ENCODE measurements around the gene KIAA1328. TPM values are rescaled to one million over a fixed set of nuclear protein-coding genes. Genes with fewer than 3 reads are reported as not detected.

Gene KIAA1328
- total RNA-seq, 1 donor from 2014 or later = 10.7 TPM

DNA sequence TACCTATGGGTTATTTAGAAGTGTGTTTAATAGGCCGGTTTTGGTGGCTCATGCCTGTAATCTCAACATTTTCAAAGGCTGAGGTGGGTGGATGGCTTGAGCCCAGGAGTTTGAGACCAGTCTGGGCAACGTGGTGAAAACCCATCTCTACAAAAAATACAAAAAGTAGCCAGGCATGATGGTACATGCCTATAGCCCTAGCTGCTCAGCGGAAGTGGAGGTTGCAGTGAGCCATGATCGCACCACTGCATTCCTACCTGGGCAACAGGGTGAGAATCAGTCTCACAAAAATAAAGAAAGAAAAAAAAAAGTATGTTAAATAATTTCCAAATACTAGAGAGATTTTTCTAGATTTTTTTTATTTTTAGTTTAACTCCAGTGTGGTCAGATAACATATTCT lies 316.0 kb downstream of the KIAA1328 start:
- no peak for DNase-seq (ENCODE audit: extremely low spot score, unreplicated experiment)
- TF ChIP-seq, protein P1, sequence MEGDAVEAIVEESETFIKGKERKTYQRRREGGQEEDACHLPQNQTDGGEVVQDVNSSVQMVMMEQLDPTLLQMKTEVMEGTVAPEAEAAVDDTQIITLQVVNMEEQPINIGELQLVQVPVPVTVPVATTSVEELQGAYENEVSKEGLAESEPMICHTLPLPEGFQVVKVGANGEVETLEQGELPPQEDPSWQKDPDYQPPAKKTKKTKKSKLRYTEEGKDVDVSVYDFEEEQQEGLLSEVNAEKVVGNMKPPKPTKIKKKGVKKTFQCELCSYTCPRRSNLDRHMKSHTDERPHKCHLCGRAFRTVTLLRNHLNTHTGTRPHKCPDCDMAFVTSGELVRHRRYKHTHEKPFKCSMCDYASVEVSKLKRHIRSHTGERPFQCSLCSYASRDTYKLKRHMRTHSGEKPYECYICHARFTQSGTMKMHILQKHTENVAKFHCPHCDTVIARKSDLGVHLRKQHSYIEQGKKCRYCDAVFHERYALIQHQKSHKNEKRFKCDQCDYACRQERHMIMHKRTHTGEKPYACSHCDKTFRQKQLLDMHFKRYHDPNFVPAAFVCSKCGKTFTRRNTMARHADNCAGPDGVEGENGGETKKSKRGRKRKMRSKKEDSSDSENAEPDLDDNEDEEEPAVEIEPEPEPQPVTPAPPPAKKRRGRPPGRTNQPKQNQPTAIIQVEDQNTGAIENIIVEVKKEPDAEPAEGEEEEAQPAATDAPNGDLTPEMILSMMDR (IDR thresholded peaks at IDR 0.05) = no peak
- H3K27me3 Mint-ChIP-seq (ENCODE audit: unreplicated experiment) = no peaks in the 10 kb centered on the region
- peaks cover 3% of the 10 kb centered on the region for H3K9me3 Mint-ChIP-seq (ENCODE audit: unreplicated experiment)
- H3K4me1 Mint-ChIP-seq (ENCODE audit: unreplicated experiment) = no peaks in the 10 kb centered on the region
- H3K27ac Mint-ChIP-seq (ENCODE audit: unreplicated experiment) = no peak overlapping the region
- H3K4me3 Mint-ChIP-seq (ENCODE audit: unreplicated experiment) = no peak overlapping the region
- peaks cover 2% of the 10 kb centered on the region for H3K36me3 Mint-ChIP-seq (ENCODE audit: unreplicated experiment)

DNA sequence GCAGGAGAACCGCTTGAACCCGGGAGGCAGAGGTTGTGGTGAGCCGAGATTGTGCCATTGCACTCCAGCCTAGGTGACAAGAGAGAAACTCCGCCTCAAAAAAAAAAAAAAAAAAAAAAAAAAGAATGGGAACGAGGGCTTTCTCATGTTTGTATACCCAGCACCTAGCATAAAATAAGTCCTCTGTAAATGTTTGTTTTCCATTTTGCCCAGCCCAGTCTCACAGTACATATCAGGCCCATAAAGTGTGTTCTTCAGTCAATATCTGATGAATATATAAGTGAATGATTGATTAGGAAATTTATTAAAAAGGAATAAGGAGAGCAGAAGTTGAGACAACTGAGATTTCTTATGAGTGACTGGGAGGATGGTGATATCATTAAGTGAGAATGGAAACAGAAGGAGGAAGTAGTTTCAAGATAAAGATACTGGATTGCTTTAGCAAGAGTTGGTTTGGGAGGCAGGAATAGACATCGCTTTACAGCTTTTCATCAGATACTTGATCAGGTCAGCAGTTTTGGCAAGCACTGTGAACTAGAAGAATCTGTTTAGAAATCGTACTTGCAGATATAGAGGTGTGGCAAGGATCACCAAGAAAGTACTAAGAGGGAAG lies 327.5 kb downstream of the KIAA1328 start:
- Mint-ChIP-seq H3K27me3 (ENCODE audit: unreplicated experiment) (no peaks in the 10 kb centered on the region), H3K36me3 (ENCODE audit: unreplicated experiment) (no peaks in the 10 kb centered on the region), H3K9me3 (ENCODE audit: unreplicated experiment) (no peaks in the 10 kb centered on the region), H3K4me3 (ENCODE audit: unreplicated experiment) (no peak overlapping the region), H3K27ac (ENCODE audit: unreplicated experiment) (no peak overlapping the region), H3K4me1 (ENCODE audit: unreplicated experiment) (no peaks in the 10 kb centered on the region)
- TF ChIP-seq, protein P1 (IDR thresholded peaks at IDR 0.05) = no peak
- DNase-seq (ENCODE audit: extremely low spot score, unreplicated experiment) = no peak

DNA sequence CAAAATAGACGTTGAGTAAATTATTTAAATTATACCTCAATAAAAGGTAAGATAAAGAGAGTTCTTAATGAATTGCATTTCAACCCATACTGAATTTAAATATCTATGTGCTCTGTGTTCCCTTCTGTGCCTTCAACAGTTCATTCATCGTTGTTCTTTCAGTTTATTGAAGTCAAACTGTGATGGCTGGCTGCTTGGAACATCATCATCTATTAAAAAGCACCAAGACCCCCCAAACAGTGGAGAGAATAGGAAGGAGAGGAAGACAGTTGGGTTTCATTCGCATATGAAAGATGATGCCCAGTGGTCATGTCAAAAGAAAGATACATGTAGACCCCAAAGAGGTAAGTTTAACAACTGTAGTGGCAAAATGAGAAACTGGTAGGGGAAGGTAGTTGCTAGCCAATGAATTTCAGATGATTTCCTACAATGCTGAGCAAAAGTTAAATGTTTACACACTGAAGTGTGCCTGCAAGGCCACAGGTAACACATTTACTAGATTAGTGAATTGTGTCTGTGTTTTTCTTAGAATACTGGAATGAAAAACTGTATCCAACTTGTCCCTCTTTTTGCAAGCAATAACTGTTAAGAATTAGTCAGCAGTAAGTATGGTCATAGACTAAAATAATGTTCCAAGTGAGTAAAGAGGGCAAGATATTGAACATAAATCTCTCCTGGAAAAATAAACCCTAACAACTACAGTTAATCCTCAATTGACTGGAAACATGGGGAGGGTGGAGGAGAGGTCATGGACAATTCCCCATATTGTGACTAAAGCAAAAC lies 331.3 kb downstream of the KIAA1328 start:
- H3K9me3 Mint-ChIP-seq (ENCODE audit: unreplicated experiment) = no peaks in the 10 kb centered on the region
- no peaks in the 10 kb centered on the region for H3K36me3 Mint-ChIP-seq (ENCODE audit: unreplicated experiment)
- no peak overlapping the region for H3K27ac Mint-ChIP-seq (ENCODE audit: unreplicated experiment)
- H3K4me3 Mint-ChIP-seq (ENCODE audit: unreplicated experiment) = no peak overlapping the region
- no peaks in the 10 kb centered on the region for H3K27me3 Mint-ChIP-seq (ENCODE audit: unreplicated experiment)
- TF ChIP-seq, protein P1 (IDR thresholded peaks at IDR 0.05) = no peak
- no peak for DNase-seq (ENCODE audit: extremely low spot score, unreplicated experiment)
- H3K4me1 Mint-ChIP-seq (ENCODE audit: unreplicated experiment) = no peaks in the 10 kb centered on the region

DNA sequence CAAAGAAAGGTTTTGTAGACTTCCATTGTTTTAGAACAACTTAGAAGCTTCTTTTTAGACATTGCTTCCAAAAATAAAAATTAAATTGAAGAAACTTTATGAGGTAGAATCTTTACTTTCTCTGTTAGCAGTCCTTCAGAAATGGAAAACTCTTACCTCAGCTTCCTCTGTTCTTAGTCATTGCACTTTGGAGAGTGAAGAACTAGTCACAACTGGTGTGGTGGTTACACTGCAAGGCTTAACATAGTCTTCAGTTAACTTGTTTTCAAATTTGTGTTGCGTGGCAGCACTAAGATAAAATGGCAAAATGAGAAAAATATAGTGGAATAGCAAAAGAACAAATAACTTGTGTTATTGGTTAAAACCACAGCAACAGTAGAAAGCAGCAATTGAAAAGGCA lies 332.6 kb downstream of the KIAA1328 start:
- DNase-seq (ENCODE audit: extremely low spot score, unreplicated experiment) = no peak
- Mint-ChIP-seq H3K9me3 (ENCODE audit: unreplicated experiment) (no peaks in the 10 kb centered on the region), H3K4me1 (ENCODE audit: unreplicated experiment) (no peaks in the 10 kb centered on the region), H3K4me3 (ENCODE audit: unreplicated experiment) (no peak overlapping the region), H3K27me3 (ENCODE audit: unreplicated experiment) (no peaks in the 10 kb centered on the region), H3K36me3 (ENCODE audit: unreplicated experiment) (no peaks in the 10 kb centered on the region), H3K27ac (ENCODE audit: unreplicated experiment) (no peak overlapping the region)
- TF ChIP-seq, protein P1 (IDR thresholded peaks at IDR 0.05) = no peak

DNA sequence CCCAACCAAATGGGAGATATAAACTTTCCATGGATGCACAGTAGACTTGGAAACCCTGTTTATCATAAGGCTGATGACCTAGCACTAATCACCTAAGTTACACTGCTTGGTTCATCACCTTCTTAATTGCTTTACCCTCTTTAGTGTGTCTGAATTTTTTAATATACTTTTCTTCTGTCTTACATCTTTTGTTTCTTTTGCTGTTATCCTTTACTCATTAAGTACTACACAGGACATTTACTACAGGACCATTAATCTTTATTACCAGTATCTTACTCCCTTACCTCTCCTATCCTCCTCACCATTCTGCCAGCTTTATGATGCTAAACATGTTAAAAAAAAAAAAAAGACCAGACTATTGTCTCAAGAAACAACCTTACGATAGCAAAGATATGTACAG lies 333.6 kb downstream of the KIAA1328 start:
- H3K36me3 Mint-ChIP-seq (ENCODE audit: unreplicated experiment) = no peaks in the 10 kb centered on the region
- no peaks in the 10 kb centered on the region for H3K9me3 Mint-ChIP-seq (ENCODE audit: unreplicated experiment)
- H3K27me3 Mint-ChIP-seq (ENCODE audit: unreplicated experiment) = no peaks in the 10 kb centered on the region
- H3K4me1 Mint-ChIP-seq (ENCODE audit: unreplicated experiment) = no peaks in the 10 kb centered on the region
- DNase-seq (ENCODE audit: extremely low spot score, unreplicated experiment) = no peak
- H3K27ac Mint-ChIP-seq (ENCODE audit: unreplicated experiment) = no peak overlapping the region
- TF ChIP-seq, protein P1 (IDR thresholded peaks at IDR 0.05) = no peak
- no peak overlapping the region for H3K4me3 Mint-ChIP-seq (ENCODE audit: unreplicated experiment)
